Spinal cord (tissue), 10 donors: Measurements from ENCODE around the gene MAT1A. TPM values are rescaled to one million over a fixed set of nuclear protein-coding genes. Genes with fewer than 3 reads are reported as not detected.

ENCODE experiments used
- DNase-seq, 6 donors: peaks; one replicate each; pipeline versions ENCODE4 v3.0.0 to v3.0.0-alpha.2; 2013 to 2015; ENCODE audit warnings: low spot score in 6 of 6, low read depth in 4 of 6
- H3K27ac ChIP-seq: one replicate; pipeline ENCODE4 v1.5.1; 2013; ENCODE audit warnings: low read depth, low read length, control low read depth
- H3K27me3 ChIP-seq: one replicate; pipeline ENCODE4 v1.6.1; 2013; ENCODE audit warnings: low read length; ENCODE audit not compliant: control insufficient read depth, insufficient read depth
- H3K36me3 ChIP-seq: one replicate; pipeline ENCODE4 v1.6.1; 2013; ENCODE audit warnings: low read length; ENCODE audit not compliant: control insufficient read depth, insufficient read depth
- H3K4me1 ChIP-seq: one replicate; pipeline ENCODE4 v1.6.1; 2013; ENCODE audit warnings: low read length; ENCODE audit not compliant: control insufficient read depth, insufficient read depth
- H3K4me3 ChIP-seq: one replicate; pipeline ENCODE4 v1.5.1; 2013; ENCODE audit warnings: low read depth, low read length, control low read depth
- H3K9me3 ChIP-seq: one replicate; pipeline ENCODE4 v1.6.1; 2013; ENCODE audit warnings: low read length; ENCODE audit not compliant: control insufficient read depth, insufficient read depth
- WGBS: methylation state at CpG from one replicate; pipeline ENCODE4 v1.1.5; 2013; ENCODE audit warnings: missing lambda C conversion rate; ENCODE audit not compliant: insufficient coverage; 5-methylcytosine and 5-hydroxymethylcytosine counted together
- polyA plus RNA-seq, 2 donors: library from polyadenylated mRNA; unstranded; fragments of 120-200 nt; gene quantifications; one replicate each; pipeline ENCODE4 v1.2.1, GENCODE V29; 2013; ENCODE audit not compliant: insufficient read length in 2 of 2
- total RNA-seq, 2 donors: library from RNA; depleted of rRNA in 1 of 2; stranded (reverse); fragments of 120-200 nt in 1 of 2; fragments of >200 nt in 1 of 2; gene quantifications; one replicate each; pipeline versions ENCODE4 v1.2.3 to v1.2.4, GENCODE V29; 2013 to 2014
- donor health status: healthy.

MAT1A gene
- total and polyA plus RNA-seq, 4 donors, result 0.39 to 0.70 (median 0.47) TPM

DNA sequence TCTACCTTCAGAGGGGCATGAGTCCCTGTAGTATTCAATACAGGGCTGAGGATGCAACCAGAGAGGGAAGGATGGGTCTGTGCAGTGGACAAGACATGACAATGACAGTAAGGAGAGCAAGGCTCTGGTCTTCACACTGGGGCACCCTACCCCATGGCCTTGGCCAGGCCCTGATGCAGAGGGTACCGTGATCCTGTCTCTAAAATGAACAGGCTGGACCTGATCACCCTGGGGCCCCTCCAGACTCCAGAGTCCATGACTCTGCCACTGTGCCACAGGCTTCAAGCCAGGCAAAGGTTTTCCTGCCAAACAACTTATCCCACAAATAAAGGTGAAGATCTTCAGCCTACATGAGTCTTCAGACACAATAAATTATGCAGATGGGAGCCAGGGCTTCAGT, 4.9 kb downstream of the MAT1A start:
- no peak overlapping the region for H3K4me3 ChIP-seq
- no peaks in the 10 kb centered on the region for H3K27me3 ChIP-seq
- H3K4me1 ChIP-seq, result no peaks in the 10 kb centered on the region
- H3K9me3 ChIP-seq, result no peaks in the 10 kb centered on the region
- no peak for DNase-seq
- no peaks in the 10 kb centered on the region for H3K36me3 ChIP-seq
- WGBS, result 78% methylated on average over 1 of the region's 1 CpG
- H3K27ac ChIP-seq, result no peak overlapping the region

DNA sequence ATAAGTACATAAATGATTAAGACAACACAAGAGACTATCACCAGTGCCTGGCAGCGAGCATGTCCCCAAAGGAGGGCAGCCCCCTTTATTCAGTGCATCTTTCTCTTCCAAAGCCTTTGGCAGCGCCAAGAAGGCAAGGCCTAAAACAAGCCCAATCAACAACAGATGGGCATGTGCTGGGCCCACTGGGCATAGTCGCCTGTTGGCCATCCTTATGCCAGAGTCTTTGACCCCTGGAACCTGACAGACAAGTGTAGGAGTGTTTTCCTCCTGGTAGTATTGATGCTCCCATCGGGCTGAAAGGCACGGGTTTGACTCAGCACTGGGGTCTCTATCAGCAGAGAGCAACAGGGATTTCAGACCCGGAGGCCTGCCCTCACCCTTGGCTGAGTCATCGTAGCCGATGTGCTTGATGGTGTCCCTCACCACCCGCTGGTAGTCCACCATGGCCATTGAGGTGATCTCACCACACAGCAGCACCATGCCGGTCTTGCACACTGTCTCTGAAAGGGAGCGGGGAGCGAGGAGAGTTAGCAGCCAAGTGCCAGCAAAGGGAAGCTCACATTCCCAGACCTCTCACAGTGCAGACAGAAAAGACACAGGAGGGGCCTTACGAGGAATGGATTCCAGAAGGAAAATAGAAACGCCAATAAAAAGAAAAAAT, 5.8 kb downstream of the MAT1A start:
- no peak overlapping the region for H3K27ac ChIP-seq
- H3K36me3 ChIP-seq, result no peaks in the 10 kb centered on the region
- no peak for DNase-seq
- H3K9me3 ChIP-seq, result no peaks in the 10 kb centered on the region
- 84% methylated on average over 12 of the region's 14 CpGs for WGBS
- no peaks in the 10 kb centered on the region for H3K4me1 ChIP-seq
- no peaks in the 10 kb centered on the region for H3K27me3 ChIP-seq
- H3K4me3 ChIP-seq, result no peak overlapping the region

DNA sequence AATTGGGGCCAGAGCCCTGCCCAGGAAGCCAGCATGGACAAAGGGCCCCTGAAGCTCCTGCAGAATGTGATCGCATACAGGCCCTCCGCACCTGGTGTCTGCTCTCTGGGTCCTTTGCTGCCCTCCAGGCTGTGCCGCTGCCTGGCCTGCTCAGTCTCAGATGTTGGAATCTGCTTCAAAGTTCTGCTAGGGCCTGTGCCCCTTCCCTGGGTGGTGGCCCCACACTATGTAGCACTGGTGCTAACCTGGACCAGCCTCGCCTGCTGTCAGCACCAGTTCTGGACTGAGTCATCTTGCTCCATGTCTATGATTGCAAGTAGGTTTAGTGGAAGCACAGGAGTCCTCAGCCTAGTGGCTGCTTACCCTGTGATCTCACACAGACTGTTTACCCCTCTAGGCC, 6.3 kb downstream of the MAT1A start:
- H3K9me3 ChIP-seq, result no peaks in the 10 kb centered on the region
- H3K4me1 ChIP-seq, result no peaks in the 10 kb centered on the region
- H3K27me3 ChIP-seq, result no peaks in the 10 kb centered on the region
- DNase-seq, result no peak
- 97% methylated on average over 4 of the region's 4 CpGs for WGBS
- H3K4me3 ChIP-seq, result no peak overlapping the region
- no peak overlapping the region for H3K27ac ChIP-seq
- H3K36me3 ChIP-seq, result no peaks in the 10 kb centered on the region

DNA sequence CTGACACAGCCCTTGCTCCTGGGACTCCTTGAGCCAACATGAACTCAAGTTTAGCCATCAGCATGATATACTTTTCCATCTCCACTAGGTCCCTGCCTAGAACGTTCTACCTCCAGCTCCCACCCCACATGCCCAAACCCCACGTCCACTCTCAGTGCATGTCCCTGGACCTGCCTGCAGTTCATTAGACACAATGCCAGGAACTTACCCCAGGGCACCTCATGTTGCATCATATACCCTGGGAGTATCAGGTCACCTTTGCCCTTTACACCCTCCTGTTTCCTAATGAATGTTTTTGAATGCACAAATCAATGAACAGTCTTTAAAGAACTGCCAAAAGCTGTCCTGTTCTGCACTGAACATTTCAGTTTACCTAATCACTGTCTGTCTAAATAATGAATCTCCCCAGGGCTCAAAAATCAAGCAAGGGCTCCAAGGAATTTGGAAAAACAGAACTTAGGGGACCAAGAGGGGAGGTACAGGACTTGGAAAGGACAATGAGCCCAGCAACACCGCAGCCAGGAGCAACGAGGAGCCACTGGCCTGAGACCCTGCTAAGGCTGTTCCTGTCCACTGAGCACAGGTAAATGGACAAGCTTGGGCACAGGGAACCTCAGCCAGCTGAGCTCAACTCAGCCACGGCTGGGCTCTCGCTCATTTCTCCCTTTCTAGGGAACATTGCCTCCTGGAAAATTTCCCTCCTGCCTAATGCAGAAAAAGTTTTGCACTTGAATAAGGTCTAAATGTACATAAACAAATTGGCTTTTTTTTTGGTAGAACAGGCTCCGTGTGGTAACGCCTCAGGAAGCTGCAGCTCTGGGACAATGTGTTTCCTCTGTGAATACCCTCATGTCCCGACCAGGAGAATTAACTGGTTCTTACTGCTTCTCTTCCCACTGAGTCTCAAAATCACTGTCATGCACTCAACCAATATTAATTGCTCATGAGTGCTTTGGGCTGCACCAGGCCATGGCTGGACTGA, 7.4 kb downstream of the MAT1A start:
- Histone ChIP-seq H3K36me3 (no peaks in the 10 kb centered on the region), H3K4me3 (no peak overlapping the region), H3K4me1 (no peaks in the 10 kb centered on the region), H3K27ac (no peak overlapping the region), H3K9me3 (no peaks in the 10 kb centered on the region), H3K27me3 (no peaks in the 10 kb centered on the region)
- DNase-seq, result no peak
- WGBS, result 69% methylated on average over 9 of the region's 9 CpGs

DNA sequence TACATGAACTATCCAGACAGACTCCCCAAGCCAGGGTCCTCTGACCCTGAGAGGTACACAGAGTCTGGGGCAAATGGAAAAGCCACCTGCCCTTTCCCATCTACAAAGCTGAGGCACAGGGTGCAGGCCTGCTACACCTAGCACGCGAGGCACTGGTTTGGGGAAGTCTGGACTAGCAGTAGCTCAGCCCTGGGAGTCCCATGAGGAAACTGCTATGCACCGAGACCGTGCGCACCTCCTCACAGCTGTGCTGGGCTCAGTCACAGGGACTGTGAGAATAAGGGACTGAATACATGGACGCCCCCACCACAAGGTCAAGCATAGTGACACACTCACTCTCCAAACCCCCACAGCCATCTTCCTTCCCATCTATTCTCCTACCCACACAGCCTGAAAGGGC, 8.2 kb downstream of the MAT1A start:
- Histone ChIP-seq H3K4me3 (no peak overlapping the region), H3K4me1 (no peaks in the 10 kb centered on the region), H3K9me3 (no peaks in the 10 kb centered on the region), H3K27me3 (no peaks in the 10 kb centered on the region), H3K27ac (no peak overlapping the region), H3K36me3 (no peaks in the 10 kb centered on the region)
- no peak for DNase-seq
- 94% methylated on average over 6 of the region's 6 CpGs for WGBS

DNA sequence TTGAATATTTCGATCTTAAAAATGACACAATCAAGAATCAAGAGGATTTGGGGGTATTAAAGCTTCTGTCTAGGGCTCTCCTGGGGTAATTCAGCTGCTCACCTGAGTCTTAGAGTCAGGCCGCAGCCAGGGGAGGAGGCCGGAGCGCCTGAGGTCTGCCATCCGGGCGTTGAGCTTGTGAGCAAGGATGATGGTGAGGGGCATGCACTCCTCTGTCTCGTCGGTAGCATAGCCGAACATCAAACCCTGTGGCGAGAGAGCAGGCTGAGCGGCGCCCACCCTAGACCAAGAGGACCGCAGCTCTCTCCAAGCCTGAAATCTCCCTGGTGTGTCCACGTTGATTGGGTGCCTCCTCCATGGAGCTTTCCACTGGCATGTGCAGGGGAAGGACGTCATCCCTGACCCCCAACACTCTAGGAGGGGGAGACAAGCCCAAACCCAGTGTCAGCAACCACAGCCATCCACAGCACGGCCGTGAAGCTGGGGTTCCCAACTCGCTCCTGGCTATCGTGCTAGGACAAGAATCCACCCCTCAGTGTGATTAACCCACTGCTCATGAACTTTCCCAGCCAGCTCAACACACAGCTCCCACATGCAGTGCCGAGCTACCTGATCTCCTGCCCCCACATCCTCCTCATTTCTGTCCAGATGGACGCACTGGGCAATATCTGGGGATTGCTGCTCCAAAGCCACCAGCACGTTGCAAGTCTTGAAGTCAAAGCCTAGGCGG, 9.2 kb downstream of the MAT1A start:
- no peak for DNase-seq
- 91% methylated on average over 22 of the region's 23 CpGs for WGBS
- Histone ChIP-seq H3K4me1 (no peaks in the 10 kb centered on the region), H3K4me3 (no peak overlapping the region), H3K9me3 (no peaks in the 10 kb centered on the region), H3K27ac (no peak overlapping the region), H3K27me3 (no peaks in the 10 kb centered on the region), H3K36me3 (no peaks in the 10 kb centered on the region)

DNA sequence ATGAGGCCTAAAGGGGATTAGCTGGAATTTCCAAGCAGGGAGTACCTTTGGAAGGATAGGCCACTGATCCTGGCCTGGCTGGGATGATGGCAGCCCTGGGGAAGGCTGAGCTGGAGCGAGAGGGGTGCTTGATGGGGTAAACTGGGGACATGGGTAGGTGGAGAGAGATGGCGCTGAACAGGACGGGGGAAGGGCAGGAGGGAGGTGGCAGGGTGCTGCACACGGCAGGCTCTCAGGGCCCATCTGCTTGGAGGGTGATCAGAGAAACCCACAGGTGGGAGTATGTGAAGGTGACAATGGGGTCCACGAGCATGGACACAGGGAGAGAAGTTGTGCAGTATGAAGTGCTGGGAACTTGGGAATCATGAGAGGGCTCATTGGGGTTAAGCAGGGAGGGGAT, 10.3 kb downstream of the MAT1A start:
- DNase-seq, result no peak
- H3K27me3 ChIP-seq, result no peaks in the 10 kb centered on the region
- WGBS, result 77% methylated on average over 5 of the region's 5 CpGs
- no peak overlapping the region for H3K27ac ChIP-seq
- no peaks in the 10 kb centered on the region for H3K36me3 ChIP-seq
- H3K4me3 ChIP-seq, result no peak overlapping the region
- H3K9me3 ChIP-seq, result no peaks in the 10 kb centered on the region
- H3K4me1 ChIP-seq, result no peaks in the 10 kb centered on the region

DNA sequence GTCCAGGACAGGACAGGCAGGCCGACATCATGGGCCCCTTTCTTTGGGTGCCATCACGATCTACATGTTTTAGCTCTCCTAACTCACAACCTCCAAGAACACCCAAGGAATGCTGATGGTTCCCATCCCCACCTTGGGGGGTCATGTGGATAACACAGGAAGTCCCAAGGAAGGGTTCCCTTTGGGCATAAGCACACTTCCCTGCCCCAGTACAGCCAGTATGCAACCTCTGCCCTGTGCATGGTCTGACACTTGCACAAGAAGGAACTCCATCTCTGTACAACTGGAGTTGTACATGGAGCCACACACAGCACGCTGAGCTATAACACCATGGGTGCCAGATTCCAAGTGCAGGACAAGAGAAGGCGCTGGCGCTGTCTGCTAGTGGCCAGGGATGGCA, 11.0 kb downstream of the MAT1A start:
- Histone ChIP-seq H3K9me3 (no peaks in the 10 kb centered on the region), H3K4me1 (no peaks in the 10 kb centered on the region), H3K4me3 (no peak overlapping the region), H3K27ac (no peak overlapping the region), H3K36me3 (no peaks in the 10 kb centered on the region), H3K27me3 (no peaks in the 10 kb centered on the region)
- no peak for DNase-seq
- 100% methylated on average over 4 of the region's 5 CpGs for whole genome bisulfite sequencing

DNA sequence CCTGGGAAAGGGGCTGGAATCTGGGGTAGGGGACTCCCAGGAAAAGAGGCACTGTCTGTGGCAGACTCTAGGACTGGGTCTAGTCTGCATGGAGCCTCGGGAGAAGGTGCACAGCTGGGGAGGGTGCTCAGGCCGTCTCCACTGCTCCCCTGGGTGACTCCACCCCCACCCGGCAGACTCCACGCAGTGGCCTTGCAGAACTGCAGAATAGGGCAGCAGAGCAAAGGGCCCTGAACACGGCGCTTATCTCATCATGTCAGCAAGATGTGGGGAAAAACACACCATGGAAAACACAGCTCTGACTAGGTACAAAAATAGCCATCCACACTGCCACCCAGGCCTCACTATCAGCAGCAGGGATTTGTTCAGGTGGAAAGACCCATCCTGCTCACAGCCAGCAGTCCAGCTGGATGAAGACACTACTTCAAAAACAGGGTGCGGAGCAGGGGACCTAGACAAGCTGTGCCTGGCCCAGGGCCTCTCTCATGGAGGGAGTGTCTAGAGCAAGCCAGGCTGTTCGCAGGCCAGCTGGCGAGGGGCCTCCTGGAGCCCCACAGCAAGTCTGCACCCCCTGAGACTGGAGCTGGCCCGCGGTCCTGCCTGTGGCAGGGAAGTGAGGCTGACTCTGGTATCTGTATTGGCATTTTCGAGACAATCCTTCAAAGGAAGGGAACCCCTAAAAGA, 11.7 kb downstream of the MAT1A start:
- 74% methylated on average over 10 of the region's 12 CpGs for WGBS
- DNase-seq, result peak in 1 of 6 donors; percentile 18

More for the DNA sequence above, 11.7 kb downstream of the MAT1A start:
- H3K27ac ChIP-seq, result no peak overlapping the region
- H3K4me1 ChIP-seq, result no peaks in the 10 kb centered on the region
- no peaks in the 10 kb centered on the region for H3K9me3 ChIP-seq
- H3K27me3 ChIP-seq, result no peaks in the 10 kb centered on the region
- no peak overlapping the region for H3K4me3 ChIP-seq
- H3K36me3 ChIP-seq, result no peaks in the 10 kb centered on the region
